DMS79 (cell line): ENCODE results near the gene CCDC110.

Experiments used
- DNase-seq: peaks from one replicate; lab custom pipeline; 2025; lab: John Stamatoyannopoulos, UW

CCDC110 gene

DNA sequence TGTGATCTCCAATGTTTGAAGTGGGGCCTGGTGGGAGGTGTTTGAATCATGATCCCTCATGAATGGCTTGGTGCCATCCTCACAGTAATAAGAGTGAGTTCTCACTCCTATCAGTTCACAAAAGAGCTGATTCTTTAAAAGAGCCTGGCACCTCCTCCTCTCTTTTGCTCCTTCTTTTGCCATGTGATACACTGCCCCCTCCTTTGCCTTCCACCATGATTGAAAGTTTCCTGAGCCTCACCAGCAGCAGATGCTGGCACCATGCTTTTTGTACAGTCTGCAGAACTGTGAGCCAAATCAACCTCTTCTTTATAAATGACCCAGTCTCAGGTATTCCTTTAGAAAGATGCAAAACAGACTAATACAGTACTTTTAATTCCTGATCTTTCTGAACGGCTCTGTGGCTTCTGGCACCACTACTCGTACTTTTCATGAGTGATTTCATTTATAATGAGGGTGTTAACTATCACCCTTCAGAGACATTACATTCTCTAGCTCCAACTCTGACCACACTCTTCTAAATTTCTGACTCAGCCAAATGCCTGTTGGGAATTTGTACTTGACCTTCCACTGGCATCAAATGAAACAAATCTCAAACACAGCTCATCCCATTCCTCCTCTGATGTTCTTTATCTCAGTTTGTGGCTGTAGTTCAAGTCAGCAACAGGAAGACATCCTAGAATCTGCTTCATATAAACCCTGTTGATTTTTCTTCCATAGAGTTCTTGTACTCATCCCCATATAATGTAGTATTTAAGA is 50.0 kb downstream of the CCDC110 start:
- DNase-seq: peak; percentile 20

DNA sequence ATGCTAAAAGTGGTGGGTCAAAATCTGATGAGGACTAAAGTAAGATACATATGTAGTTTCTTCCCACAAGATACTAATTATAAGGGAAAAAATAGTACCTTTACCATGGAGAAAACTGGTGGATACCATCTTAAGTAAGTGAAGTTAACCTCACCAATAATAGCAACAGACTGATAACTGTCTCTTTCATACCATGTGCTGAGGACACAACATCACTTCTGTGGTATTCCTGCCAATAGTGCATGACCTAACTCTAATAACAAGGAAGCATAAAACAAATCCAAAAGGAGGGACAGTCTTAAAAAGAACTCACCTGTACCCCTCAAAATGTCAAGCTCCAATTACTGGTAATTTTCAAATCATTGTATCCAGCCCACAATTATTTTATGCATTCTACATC is 54.6 kb downstream of the CCDC110 start:
- no peak for DNase-seq

DNA sequence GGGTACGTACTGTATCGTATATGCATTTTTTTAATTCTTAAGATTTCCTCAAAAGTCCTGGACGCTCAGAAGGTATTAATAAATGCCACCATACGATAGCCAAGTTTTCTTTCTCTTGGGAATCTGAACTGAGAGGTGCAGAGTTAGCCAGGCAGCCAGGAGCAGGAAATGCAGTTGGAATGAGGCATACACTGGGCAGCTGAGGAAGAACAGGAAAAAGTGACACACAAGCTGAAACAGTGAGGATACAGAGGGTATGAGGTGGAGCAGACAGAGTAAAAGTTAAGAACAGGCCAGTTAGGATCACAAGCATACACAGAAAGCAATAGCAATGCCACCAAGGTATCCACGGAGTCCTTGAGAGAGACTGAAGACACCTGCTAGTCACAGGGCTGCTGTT is 59.1 kb downstream of the CCDC110 start:
- no peak for DNase-seq

DNA sequence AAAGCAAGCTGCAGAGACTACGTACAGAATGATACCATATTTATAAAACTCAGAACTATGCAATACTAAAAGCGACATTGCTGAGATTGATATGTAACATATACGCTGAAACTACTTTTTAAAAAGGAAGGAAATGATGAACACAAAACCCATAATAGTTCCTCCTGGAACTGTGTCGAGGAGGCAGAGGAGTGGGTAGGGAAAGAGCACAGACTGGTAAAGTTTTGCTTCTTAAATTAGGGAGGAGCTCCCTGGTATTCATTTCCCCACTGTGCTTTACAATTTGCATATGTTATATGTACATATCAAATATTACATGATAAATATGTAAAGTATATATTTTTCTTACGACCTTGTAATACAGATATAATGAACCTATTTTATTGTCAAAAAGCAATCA is 59.7 kb downstream of the CCDC110 start:
- DNase-seq: no peak

DNA sequence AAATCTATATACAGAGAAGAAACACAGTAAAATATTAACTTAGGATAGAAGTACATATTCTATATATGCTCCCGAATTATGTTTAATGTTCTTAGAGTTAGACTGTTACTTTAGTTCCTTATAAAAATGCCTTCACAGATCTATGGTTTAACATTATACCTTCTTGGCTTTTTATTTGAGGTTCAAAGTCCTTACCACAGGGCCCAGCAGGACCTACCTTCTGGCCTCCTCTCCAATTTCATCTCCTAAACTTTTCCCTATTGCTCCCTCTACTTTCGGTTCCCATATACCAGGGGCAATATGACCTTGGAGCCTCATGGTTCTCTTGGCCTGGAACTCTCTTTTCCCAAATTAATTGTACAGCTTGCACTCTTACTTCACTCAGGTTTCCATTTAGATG is 63.1 kb downstream of the CCDC110 start:
- DNase-seq: no peak

DNA sequence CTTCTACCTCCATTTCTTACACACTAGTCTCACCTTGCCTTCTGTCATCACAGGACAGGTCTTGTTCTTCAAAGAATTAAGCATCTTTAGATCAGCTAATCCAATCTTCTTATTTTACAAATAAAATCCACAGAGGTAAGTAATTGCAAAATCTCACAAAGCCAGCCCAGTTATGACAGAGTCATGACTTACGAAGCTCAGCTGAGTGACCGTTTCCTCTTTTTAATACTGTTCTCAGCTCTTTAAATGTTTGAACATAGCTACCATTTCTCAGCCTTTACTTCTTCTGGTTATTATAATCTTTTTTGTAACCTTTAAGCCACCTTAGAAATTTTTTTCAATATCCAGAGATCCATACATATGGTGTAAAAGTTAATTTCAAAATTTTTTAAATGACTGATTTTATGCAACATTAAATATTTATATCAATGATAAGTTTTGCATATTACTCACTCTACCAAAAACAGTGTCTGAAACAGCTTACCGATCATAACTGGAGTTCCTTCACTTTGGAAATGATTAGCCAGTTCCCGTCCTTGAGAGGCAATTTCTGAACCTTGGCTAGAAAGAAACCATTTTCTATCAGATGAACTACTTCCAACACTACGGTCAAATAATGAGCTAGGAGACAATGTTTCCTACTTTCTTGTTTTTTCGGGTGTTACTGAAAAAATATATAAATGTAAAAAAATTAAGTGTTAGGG is 66.1 kb downstream of the CCDC110 start:
- no peak for DNase-seq

DNA sequence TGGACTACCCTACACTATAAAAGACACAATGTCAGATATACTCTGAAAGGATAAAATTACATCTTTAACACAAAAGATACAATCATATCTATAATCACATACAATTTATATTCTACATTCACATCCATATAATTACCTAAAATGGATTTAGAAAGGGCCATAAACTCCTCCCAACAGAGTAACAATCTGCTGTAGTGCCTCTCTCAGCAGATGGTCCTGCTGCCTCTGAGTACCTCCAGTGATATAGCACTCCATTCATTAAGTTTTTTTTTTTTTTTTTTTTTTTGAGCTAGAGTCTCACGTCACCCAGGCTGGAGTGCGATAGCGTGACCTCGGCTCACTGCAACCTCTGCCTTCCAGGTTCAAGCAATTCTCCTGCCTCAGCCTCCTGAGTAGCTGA is 67.5 kb downstream of the CCDC110 start:
- no peak for DNase-seq

DNA sequence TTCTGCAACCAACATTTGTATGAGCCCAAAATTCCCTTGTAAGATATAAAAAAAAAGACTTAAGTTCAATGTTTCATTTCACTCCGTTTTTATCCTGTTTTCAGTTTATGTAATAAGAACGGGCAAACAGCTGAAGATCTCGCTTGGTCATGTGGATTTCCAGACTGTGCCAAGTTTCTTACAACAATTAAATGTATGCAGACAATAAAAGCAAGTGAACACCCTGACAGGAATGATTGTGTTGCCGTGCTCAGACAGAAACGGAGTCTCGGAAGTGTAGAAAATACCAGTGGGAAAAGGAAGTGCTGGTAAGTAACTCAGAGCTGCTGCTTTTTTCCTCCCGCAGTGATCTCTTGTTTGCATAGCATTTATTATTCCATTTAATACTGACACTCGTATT is 72.1 kb downstream of the CCDC110 start:
- no peak for DNase-seq

DNA sequence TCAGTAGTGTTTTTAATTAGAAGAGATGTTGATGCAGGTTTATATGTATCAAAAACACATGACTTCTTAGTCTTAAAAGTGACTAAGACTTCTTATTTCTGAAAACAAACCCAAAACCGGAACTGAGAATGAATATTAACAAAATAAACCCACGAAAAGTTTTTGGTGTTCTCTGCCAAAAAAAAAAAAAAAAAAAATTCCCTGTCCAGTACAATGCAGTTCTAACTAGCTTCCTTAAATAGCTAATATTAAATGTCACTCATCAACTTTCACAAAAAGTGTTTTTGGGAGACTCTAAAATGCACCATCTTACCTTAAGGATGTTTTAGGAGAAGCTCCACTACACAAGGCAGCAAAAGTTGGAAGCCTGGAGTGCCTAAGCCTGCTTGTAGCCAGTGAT is 72.9 kb downstream of the CCDC110 start:
- no peak for DNase-seq

DNA sequence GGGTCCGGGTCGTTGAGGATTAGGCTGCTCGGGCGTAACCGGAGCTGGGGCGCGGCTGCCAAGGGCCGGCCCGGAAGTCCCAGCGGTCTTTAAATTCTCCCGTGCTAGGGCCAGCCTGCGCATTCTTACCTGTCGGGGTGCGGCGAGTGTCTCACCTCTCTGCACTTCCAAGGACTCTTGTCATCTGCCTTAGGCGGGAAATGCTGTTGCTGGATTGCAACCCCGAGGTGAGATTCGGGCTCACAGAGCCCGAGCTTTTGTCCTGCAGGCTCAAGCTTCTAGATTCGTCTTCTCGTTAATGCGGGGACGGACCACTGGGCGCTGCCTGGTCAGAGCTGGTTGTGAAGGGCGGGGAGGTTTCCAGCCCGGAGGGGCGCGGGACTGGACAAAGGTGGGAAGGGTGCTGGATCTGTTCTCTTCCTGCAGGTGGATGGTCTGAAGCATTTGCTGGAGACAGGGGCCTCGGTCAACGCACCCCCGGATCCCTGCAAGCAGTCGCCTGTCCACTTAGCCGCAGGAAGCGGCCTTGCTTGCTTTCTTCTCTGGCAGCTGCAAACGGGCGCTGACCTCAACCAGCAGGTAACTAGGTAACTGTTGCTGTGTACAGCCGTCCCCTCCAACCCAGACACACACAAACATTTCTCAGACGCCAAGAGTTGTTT is 74.7 kb downstream of the CCDC110 start, which contains the start of gene ANKRD37:
ANKRD37 (plus strand) TSS at position 118 of the 662 bp plus-strand sequence; CDS start at position 201, 83 bp downstream.
- peak; percentile 17 for DNase-seq

DNA sequence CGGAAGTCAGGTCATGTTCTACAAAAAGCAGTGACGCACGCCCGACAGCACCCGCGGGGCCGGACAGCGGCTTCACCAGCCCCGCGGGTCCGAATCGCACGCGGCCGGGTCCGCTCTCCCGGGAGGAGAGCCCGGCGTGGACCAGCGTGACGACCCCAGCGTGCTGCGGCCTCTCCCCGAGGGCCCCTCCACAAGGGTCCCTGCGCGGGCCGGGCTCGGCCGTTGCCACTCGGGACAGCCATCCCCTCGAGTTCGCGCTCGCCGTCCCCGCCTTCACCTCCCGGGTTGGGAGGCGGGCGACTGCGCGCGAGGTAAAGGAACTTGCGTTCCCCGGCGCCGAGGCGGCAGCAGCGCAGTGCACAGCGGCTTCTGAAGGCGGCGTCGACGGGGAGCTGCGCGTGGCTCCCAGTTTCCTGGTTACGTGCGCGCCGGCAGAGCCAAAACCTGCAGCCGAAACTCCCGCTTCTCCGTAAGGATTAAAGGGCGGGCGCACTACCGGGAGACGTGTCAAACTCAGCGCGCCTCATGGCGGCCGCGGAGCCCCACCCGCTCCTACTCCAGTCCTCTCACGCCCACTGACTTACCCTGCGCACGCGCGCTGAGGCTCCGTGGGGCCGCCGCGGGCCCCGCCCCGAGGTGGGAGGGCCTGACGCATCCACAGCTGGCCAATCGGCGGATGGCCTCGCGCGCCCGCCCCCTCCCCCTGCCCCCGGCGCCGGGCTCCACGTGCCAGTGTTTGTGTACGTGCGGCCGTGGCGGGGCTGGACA is 75.4 kb downstream of the CCDC110 start:
- peak; percentile 75 for DNase-seq

DNA sequence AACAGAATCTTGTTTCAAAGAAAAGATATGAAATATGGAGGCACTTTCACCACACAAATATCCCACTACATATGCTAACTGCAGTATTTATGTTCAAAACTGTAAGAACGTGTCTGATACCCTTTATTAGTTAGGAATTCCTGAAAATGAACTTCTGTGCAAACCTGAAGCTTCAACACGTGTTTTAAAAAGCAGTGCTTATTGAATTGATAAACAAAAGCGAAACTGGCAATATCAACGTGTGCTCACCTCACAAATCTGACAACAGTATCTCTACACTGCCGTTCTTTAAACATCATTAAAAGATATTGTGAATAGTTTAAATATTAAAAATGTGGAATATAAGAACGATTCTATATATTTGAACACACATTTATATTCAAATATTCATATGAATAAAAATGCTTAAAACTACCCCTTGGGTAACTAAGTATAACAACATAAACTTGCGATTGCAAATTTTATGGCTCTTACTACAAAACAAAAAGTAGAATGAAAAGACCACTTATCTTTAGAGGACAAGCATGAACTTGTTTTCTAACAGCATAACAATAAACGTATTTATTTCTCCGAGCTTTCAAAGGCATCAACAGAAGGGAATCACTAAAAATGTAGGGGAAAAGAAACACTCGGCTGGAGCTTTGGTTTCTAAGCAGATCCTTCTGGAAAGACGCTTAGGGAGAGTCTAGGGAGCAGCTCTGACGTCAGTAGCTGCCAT is 76.1 kb downstream of the CCDC110 start, which contains the start of gene LRP2BP:
LRP2BP (minus strand) TSS at position 687 of the 718 bp plus-strand sequence. CDS start 17,738 bp downstream, outside the sequence.
- peak; percentile 35 for DNase-seq
